Right ventricle myocardium inferior (tissue), 1 donor: ENCODE measurements around the gene PGLYRP2. TPM values are rescaled to one million over a fixed set of nuclear protein-coding genes. Genes with fewer than 3 reads are reported as not detected.
A peak's percentile ranks its signal among the peaks of the same experiment; 100 is the strongest.

Experiments used
- ATAC-seq: fragments of 200-7000 bp; cut with Tn5 transposase; one replicate; pipeline ENCODE4 v1.9.1; 2020; ENCODE audit warnings: mild to moderate bottlenecking, moderate library complexity
- DNase-seq: peaks from one replicate; pipeline ENCODE4 v3.0.0; 2021; ENCODE audit errors: missing footprints
- intact Hi-C: fragments of 100-400 bp; cut with DNase I; formaldehyde crosslinking; loops from one replicate; pipeline ENCODE4 v1.11.0; 2022
- microRNA-seq: library from miRNA; unstranded; fragments of <30 nt; microRNA quantifications from one replicate; pipeline ENCODE4 v1.2.0, GENCODE V29; 2020
- total RNA-seq: library from RNA; stranded (reverse); fragmentation: NEBNext Ultra II Directional; extraction: Animal tissue kit (Norgen Biotek cat#: 25700); gene quantifications from one replicate; pipeline ENCODE4 v1.2.1, GENCODE V29; 2021
- donor health status: DM: no; HTN: yes; CAD: no; lungs with severe emphysema.

Gene PGLYRP2
- total RNA-seq, 1 donor from 2014 or later = not detected

- intact Hi-C loops = loop anchor here (1.0 to 5.0 kb wide), 3 partner anchors 13 to 137 kb away; no protein-coding TSS in a partner anchor
- no peak for ATAC-seq
Measured at GRCh38 chr19:15419413-15420025, 59.8 kb downstream of the PGLYRP2 start.

More at GRCh38 chr19:15419413-15420025, 59.8 kb downstream of the PGLYRP2 start:
- peak; percentile 15 for DNase-seq

Small RNAs within 50 kb of the gene (microRNA-seq; reads per million reads assigned to microRNA genes)
- not detected for gene MIR1470

Other genes starting within 250 kb of the PGLYRP2 start
- gene EPHX3, start 247.1 kb downstream of the PGLYRP2 start, total RNA-seq = 0.14 TPM
- 56.5 TPM for gene BRD4, start 147.0 kb downstream of the PGLYRP2 start, total RNA-seq
- gene AKAP8, start 99.7 kb downstream of the PGLYRP2 start, total RNA-seq = 19.8 TPM
- gene AKAP8L, start 60.5 kb downstream of the PGLYRP2 start, total RNA-seq = 76.7 TPM
- 31.3 TPM for gene WIZ, start 29.5 kb downstream of the PGLYRP2 start, total RNA-seq
- 2.3 TPM for gene RASAL3, start 15.0 kb downstream of the PGLYRP2 start, total RNA-seq
- gene CYP4F22, start 29.0 kb upstream of the PGLYRP2 start, total RNA-seq = not detected
- not detected for gene CYP4F8, start 135.7 kb upstream of the PGLYRP2 start, total RNA-seq
- gene CYP4F3, start 161.4 kb upstream of the PGLYRP2 start, total RNA-seq = not detected
- gene CYP4F12, start 193.6 kb upstream of the PGLYRP2 start, total RNA-seq = 5.8 TPM
- not detected for gene OR10H2, start 248.5 kb upstream of the PGLYRP2 start, total RNA-seq